H1 (cell line): Measurements from ENCODE around the gene DHX32.

Experiments
- CTCF ChIP-seq, 3 experiments: IDR thresholded peaks; 1 replicate in 2 of 3; 2 replicates in 1 of 3; pipeline versions ENCODE4 v1.5.1 to v1.6.1; 2011; ENCODE audit warnings: low read length in 3 of 3, mild to moderate bottlenecking in 3 of 3, inconsistent platforms in 2 of 3, low read depth in 1 of 3, moderate library complexity in 1 of 3; ENCODE audit not compliant: insufficient read depth in 1 of 3; ENCODE audit errors: control extremely low read depth in 1 of 3
- EZH2 ChIP-seq: fragments of 200-600 bp; sonication (generic); IDR thresholded peaks from 2 replicates; pipeline ENCODE4 v1.7.1; 2012; ENCODE audit warnings: low read depth, mild to moderate bottlenecking, moderate library complexity, low read length, inconsistent platforms; ENCODE audit not compliant: severe bottlenecking
- JUND ChIP-seq: IDR thresholded peaks from 2 replicates; pipeline ENCODE4 v1.6.1; 2011; ENCODE audit warnings: mild to moderate bottlenecking, improper control_type of control experiment, low read length
- POLR2A ChIP-seq, 2 experiments: IDR thresholded peaks; 1 replicate in 1 of 2; 2 replicates in 1 of 2; pipeline ENCODE4 v1.6.1; 2011; ENCODE audit warnings: low read depth in 2 of 2, low read length in 2 of 2, mild to moderate bottlenecking in 2 of 2; ENCODE audit errors: control extremely low read depth in 1 of 2
- POLR2AphosphoS5 ChIP-seq: IDR thresholded peaks from 2 replicates; pipeline ENCODE4 v1.6.1; 2011; ENCODE audit warnings: low read depth, low read length
- TCF12 ChIP-seq: IDR thresholded peaks from 2 replicates; pipeline ENCODE4 v1.6.1; 2011; ENCODE audit warnings: low read depth, mild to moderate bottlenecking, low read length
- YY1 ChIP-seq: IDR thresholded peaks from 2 replicates; pipeline ENCODE4 v1.6.1; 2011; ENCODE audit warnings: low read depth, mild to moderate bottlenecking, low read length

GRCh38 chr10:125828311-125828710 is 52.8 kb downstream of the DHX32 start:
- TF ChIP-seq JUND, result no peak
- TF ChIP-seq CTCF (IDR thresholded peaks at IDR 0.05; ENCODE audit: control extremely low read depth in 1 of 3, insufficient read depth in 1 of 3, low read depth in 1 of 3, low read length in 3 of 3), result no peak
- no peak for TF ChIP-seq YY1
- no peak for TF ChIP-seq POLR2AphosphoS5
- TF ChIP-seq POLR2A (IDR thresholded peaks at IDR 0.05; ENCODE audit: control extremely low read depth in 1 of 2, low read depth in 2 of 2, low read length in 2 of 2), result no peak
- TF ChIP-seq EZH2, result no peak
- TF ChIP-seq TCF12, result no peak
